HCT116 (cell line): Measurements from ENCODE around the gene SUPV3L1. TPM values are rescaled to one million over a fixed set of nuclear protein-coding genes. Genes with fewer than 3 reads are reported as not detected.

Experiments
- ATAC-seq: fragments of 200-7000 bp; cut with Tn5 transposase; 2 replicates; pipeline ENCODE4 v1.9.1; 2020; ENCODE audit warnings: mild to moderate bottlenecking, moderate library complexity
- BruUV-seq: library from RNA; stranded (reverse); fragments of 400-500 nt; replicated peaks from 2 replicates; lab custom pipeline; 2021; lab: Mats Ljungman, UMichigan
- CTCF ChIA-PET: fragments of 300-600 bp; sonication (Branson Sonifier 250); formaldehyde crosslinking; loops from one replicate; lab custom pipeline; 2021; ENCODE audit warnings: antibody characterized with exemption; lab: Charles Lee
- POLR2A ChIA-PET: fragments of 300-600, 350-600 bp; sonication (Branson Sonifier 250); formaldehyde crosslinking; loops from one replicate; lab custom pipeline; 2021; ENCODE audit warnings: antibody characterized with exemption; lab: Charles Lee
- RAD21 ChIA-PET, 2 experiments: fragments of 300-600 bp; sonication (Branson Sonifier 250); formaldehyde crosslinking; loops; one replicate each; lab custom pipeline; 2023; ENCODE audit warnings: low total read pairs in 2 of 2; ENCODE audit not compliant: uncharacterized antibody in 2 of 2, unreplicated experiment in 2 of 2, low non-redundant PET in 1 of 2; lab: Charles Lee
- DNase-seq: peaks from one replicate; pipeline ENCODE4 v3.0.0-alpha.2; 2010; ENCODE audit warnings: low read depth, low spot score
- H2AFZ ChIP-seq: fragments of 200-600 bp; shearing (Covaris generic), sonication (generic); 2 replicates; pipeline ENCODE4 v1.6.1; 2017; ENCODE audit warnings: low read depth, mixed run types, mixed read lengths, antibody characterized with exemption, low read length; ENCODE audit not compliant: poor library complexity, severe bottlenecking
- H3K27ac ChIP-seq: 2 replicates; pipeline ENCODE4 v1.5.1; 2012; ENCODE audit warnings: low read depth, low read length
- H3K27me3 ChIP-seq: fragments of 200-600 bp; sonication (generic); 2 replicates; pipeline ENCODE4 v1.6.1; 2016; ENCODE audit warnings: mixed run types, low read length, mixed read lengths; ENCODE audit not compliant: insufficient read depth
- H3K36me3 ChIP-seq, 2 experiments: fragments of 200-500 bp in 1 of 2; fragments of 200-600 bp in 1 of 2; sonication (Bioruptor generic) in 1 of 2; sonication (generic) in 1 of 2; 2 replicates each; pipeline versions ENCODE4 v1.5.1 to v1.6.1; 2014 to 2016; ENCODE audit warnings: low read length in 2 of 2, inconsistent platforms in 1 of 2, mixed read lengths in 1 of 2, mixed run types in 1 of 2; ENCODE audit not compliant: insufficient read depth in 2 of 2, control insufficient read depth in 1 of 2
- H3K4me1 ChIP-seq, 2 experiments: fragments of 200-600 bp in 1 of 2; sonication (generic) in 1 of 2; 2 replicates each; pipeline versions ENCODE4 v1.5.1 to v1.6.1; 2012 to 2017; ENCODE audit warnings: low read length in 2 of 2, inconsistent platforms in 1 of 2, mild to moderate bottlenecking in 1 of 2, mixed read lengths in 1 of 2, mixed run types in 1 of 2, moderate library complexity in 1 of 2; ENCODE audit not compliant: insufficient read depth in 2 of 2, control insufficient read depth in 1 of 2
- H3K4me2 ChIP-seq: fragments of 200-600 bp; sonication (generic); 2 replicates; pipeline ENCODE4 v1.6.1; 2017; ENCODE audit warnings: mixed run types, low read length, mixed read lengths
- H3K4me3 ChIP-seq, 2 experiments: fragments of 200-600 bp in 1 of 2; sonication (generic) in 1 of 2; replicated peaks in 1 of 2; 2 replicates each; pipeline ENCODE4 v1.5.1; 2011 to 2016; ENCODE audit warnings: low read length in 2 of 2, control low read depth in 1 of 2, low read depth in 1 of 2, mild to moderate bottlenecking in 1 of 2, mixed read lengths in 1 of 2, mixed run types in 1 of 2
- H3K79me2 ChIP-seq: fragments of 200-600 bp; sonication (generic); 2 replicates; pipeline ENCODE4 v1.6.1; 2017; ENCODE audit warnings: mild to moderate bottlenecking, mixed run types, low read length, moderate library complexity, mixed read lengths; ENCODE audit not compliant: insufficient read depth
- H3K9ac ChIP-seq: fragments of 200-600 bp; sonication (generic); 2 replicates; pipeline ENCODE4 v1.6.1; 2016; ENCODE audit warnings: low read length, mixed read lengths
- H3K9me2 ChIP-seq: fragments of 200-600 bp; sonication (generic), shearing (Covaris generic); 2 replicates; pipeline ENCODE4 v1.6.1; 2017; ENCODE audit warnings: mixed run types, mild to moderate bottlenecking, moderate library complexity; ENCODE audit not compliant: insufficient read depth
- H3K9me3 ChIP-seq, 2 experiments: fragments of 200-500 bp in 1 of 2; fragments of 200-600 bp in 1 of 2; sonication (Bioruptor generic) in 1 of 2; sonication (generic) in 1 of 2; 2 replicates each; pipeline ENCODE4 v1.6.1; 2014 to 2017; ENCODE audit warnings: low read length in 2 of 2, mixed read lengths in 2 of 2, inconsistent platforms in 1 of 2, low read depth in 1 of 2, mild to moderate bottlenecking in 1 of 2, mixed run types in 1 of 2, moderate library complexity in 1 of 2; ENCODE audit not compliant: control insufficient read depth in 1 of 2, insufficient read depth in 1 of 2
- H4K20me1 ChIP-seq: fragments of 200-600 bp; sonication (generic), shearing (Covaris generic); 2 replicates; pipeline ENCODE4 v1.6.1; 2017; ENCODE audit warnings: mixed run types, mild to moderate bottlenecking, moderate library complexity; ENCODE audit not compliant: insufficient read depth
- EGR1 ChIP-seq: IDR thresholded peaks from 2 replicates; pipeline ENCODE4 v1.6.1; 2012; ENCODE audit warnings: low read depth
- ELF1 ChIP-seq: IDR thresholded peaks from 2 replicates; pipeline ENCODE4 v1.6.1; 2012; ENCODE audit warnings: low read depth, borderline replicate concordance
- EZH2 ChIP-seq: fragments of 200-600 bp; sonication (generic); IDR thresholded peaks from 2 replicates; pipeline ENCODE4 v1.6.1; 2017; ENCODE audit warnings: antibody characterized with exemption, mixed run types
- EZH2phosphoT487 ChIP-seq: fragments of 200-600 bp; IDR thresholded peaks from 2 replicates; pipeline ENCODE4 v1.6.1; 2018; ENCODE audit warnings: antibody characterized with exemption, borderline replicate concordance
- FOSL1 ChIP-seq: IDR thresholded peaks from 2 replicates; pipeline ENCODE4 v1.6.1; 2012; ENCODE audit warnings: low read depth
- JUND ChIP-seq: IDR thresholded peaks from 2 replicates; pipeline ENCODE4 v1.6.1; 2012
- POLR2A ChIP-seq: IDR thresholded peaks from 2 replicates; pipeline ENCODE4 v1.7.0; 2011; ENCODE audit warnings: borderline replicate concordance; ENCODE audit not compliant: insufficient read depth, insufficient read length; ENCODE audit errors: extremely low read depth
- POLR2AphosphoS5 ChIP-seq: IDR thresholded peaks from 2 replicates; pipeline ENCODE4 v1.6.1; 2011; ENCODE audit warnings: mild to moderate bottlenecking, low read depth, low read length, moderate library complexity
- RAD21 ChIP-seq: IDR thresholded peaks from 2 replicates; pipeline ENCODE4 v1.6.1; 2012; ENCODE audit warnings: low read depth, mild to moderate bottlenecking
- SIN3A ChIP-seq: IDR thresholded peaks from 2 replicates; pipeline ENCODE4 v1.6.1; 2012; ENCODE audit warnings: low read depth
- SP1 ChIP-seq: IDR thresholded peaks from 2 replicates; pipeline ENCODE4 v1.6.1; 2012; ENCODE audit warnings: low read depth
- SRF ChIP-seq: IDR thresholded peaks from 2 replicates; pipeline ENCODE4 v1.6.1; 2012; ENCODE audit warnings: low read depth
- TCF7L2 ChIP-seq: IDR thresholded peaks from 2 replicates; pipeline ENCODE4 v1.7.0; 2011; ENCODE audit warnings: borderline replicate concordance, inconsistent platforms; ENCODE audit not compliant: insufficient read depth, insufficient read length; ENCODE audit errors: extremely low read depth
- YY1 ChIP-seq: IDR thresholded peaks from 2 replicates; pipeline ENCODE4 v1.6.1; 2011; ENCODE audit warnings: low read length, low read depth, moderate library complexity, mild to moderate bottlenecking; ENCODE audit not compliant: insufficient replicate concordance; ENCODE audit errors: extremely low read depth
- ZFX ChIP-seq: fragments of 450-650 bp; IDR thresholded peaks from 2 replicates; pipeline ENCODE4 v1.6.1; 2017
- ZNF274 ChIP-seq: fragments of 200-500 bp; sonication (Bioruptor generic); IDR thresholded peaks from 2 replicates; pipeline ENCODE4 v1.6.1; 2014; ENCODE audit warnings: mild to moderate bottlenecking, low read depth, low read length, inconsistent platforms
- intact Hi-C: fragments of 100-400 bp; cut with micrococcal nuclease; formaldehyde crosslinking; loops from 2 replicates; pipeline ENCODE4 v1.10.0; 2022
- total RNA-seq: library from RNA; stranded (reverse); gene quantifications from one replicate; pipeline ENCODE4 v1.2.1, GENCODE V29; 2021; ENCODE audit not compliant: unreplicated experiment
- TF ChIP-seq, protein P1 (sequence below): IDR thresholded peaks from 2 replicates; pipeline ENCODE4 v1.6.1; 2012
- TF ChIP-seq, protein P2 (sequence below), 3 experiments: fragments of 200-600 bp in 1 of 3; sonication (generic) in 1 of 3; IDR thresholded peaks in 2 of 3; conservative IDR thresholded peaks in 1 of 3; 2 replicates each; pipeline ENCODE4 v1.5.1; 2012 to 2017; ENCODE audit warnings: low read depth in 2 of 3, low read length in 2 of 3, antibody characterized with exemption in 1 of 3, borderline replicate concordance in 1 of 3, control low read depth in 1 of 3, mild to moderate bottlenecking in 1 of 3, mixed read lengths in 1 of 3, mixed run types in 1 of 3, moderate library complexity in 1 of 3; ENCODE audit not compliant: insufficient read depth in 1 of 3
- TF ChIP-seq, protein P3 (sequence below): IDR thresholded peaks from 2 replicates; pipeline ENCODE4 v1.6.1; 2012; ENCODE audit warnings: low read depth
- TF ChIP-seq, protein P4 (sequence below): IDR thresholded peaks from 2 replicates; pipeline ENCODE4 v1.6.1; 2011; ENCODE audit warnings: mild to moderate bottlenecking, low read length, moderate library complexity; ENCODE audit not compliant: insufficient replicate concordance; ENCODE audit errors: extremely low read depth

SUPV3L1 gene
- total RNA-seq, 1 experiment from 2014 or later: 59.7 TPM

DNA sequence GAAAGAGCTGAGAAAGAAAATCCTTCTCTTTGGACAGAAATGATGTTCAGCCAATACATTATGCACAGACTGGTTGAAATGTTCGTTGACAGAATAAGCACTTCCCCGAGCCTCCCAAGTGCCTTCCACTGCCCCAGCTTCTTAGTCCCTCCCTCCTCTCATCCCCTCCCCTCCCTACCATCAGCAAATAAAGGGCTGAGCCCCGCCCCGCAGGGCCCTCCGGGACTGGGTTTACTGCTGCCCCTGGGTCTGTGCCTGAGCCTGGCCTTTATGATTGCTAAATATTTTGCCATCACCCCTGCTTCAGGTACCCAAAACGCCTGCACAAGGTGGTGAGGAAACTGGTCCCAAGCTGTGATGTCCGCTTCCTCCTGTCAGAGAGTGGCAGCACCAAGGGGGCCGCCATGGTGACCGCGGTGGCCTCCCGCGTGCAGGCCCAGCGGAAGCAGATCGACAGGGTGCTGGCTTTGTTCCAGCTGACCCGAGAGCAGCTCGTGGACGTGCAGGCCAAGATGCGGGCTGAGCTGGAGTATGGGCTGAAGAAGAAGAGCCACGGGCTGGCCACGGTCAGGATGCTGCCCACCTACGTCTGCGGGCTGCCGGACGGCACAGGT, 68.2 kb downstream of the SUPV3L1 start:
- Histone ChIP-seq H3K4me1 (no peaks in the 10 kb centered on the region), H3K9me3 (no peaks in the 10 kb centered on the region), H3K4me2 (no peak overlapping the region), H2AFZ (no peak overlapping the region), H3K4me3 (no peak overlapping the region), H3K9ac (no peak overlapping the region), H3K27ac (no peak overlapping the region), H3K79me2 (no peaks in the 10 kb centered on the region), H3K36me3 (no peaks in the 10 kb centered on the region), H4K20me1 (no peaks in the 10 kb centered on the region), H3K9me2 (no peaks in the 10 kb centered on the region)
- ChIA-PET RAD21 (no interaction called here), POLR2A (no interaction called here), CTCF (no interaction called here)
- no peak for ATAC-seq
- no peak for DNase-seq
- BruUV-seq: no TSS peak
- intact Hi-C loops: no loop called here
- TF ChIP-seq, protein P1, sequence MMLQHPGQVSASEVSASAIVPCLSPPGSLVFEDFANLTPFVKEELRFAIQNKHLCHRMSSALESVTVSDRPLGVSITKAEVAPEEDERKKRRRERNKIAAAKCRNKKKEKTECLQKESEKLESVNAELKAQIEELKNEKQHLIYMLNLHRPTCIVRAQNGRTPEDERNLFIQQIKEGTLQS: no peak
- TF ChIP-seq ELF1 (no peak), ZFX (no peak), EZH2 (no peak), SRF (no peak), RAD21 (no peak), EGR1 (no peak), YY1 (no peak), SP1 (no peak), JUND (no peak), POLR2A (no peak), EZH2phosphoT487 (no peak), FOSL1 (no peak), TCF7L2 (no peak), POLR2AphosphoS5 (no peak), ZNF274 (no peak), SIN3A (no peak)
- TF ChIP-seq, protein P2, sequence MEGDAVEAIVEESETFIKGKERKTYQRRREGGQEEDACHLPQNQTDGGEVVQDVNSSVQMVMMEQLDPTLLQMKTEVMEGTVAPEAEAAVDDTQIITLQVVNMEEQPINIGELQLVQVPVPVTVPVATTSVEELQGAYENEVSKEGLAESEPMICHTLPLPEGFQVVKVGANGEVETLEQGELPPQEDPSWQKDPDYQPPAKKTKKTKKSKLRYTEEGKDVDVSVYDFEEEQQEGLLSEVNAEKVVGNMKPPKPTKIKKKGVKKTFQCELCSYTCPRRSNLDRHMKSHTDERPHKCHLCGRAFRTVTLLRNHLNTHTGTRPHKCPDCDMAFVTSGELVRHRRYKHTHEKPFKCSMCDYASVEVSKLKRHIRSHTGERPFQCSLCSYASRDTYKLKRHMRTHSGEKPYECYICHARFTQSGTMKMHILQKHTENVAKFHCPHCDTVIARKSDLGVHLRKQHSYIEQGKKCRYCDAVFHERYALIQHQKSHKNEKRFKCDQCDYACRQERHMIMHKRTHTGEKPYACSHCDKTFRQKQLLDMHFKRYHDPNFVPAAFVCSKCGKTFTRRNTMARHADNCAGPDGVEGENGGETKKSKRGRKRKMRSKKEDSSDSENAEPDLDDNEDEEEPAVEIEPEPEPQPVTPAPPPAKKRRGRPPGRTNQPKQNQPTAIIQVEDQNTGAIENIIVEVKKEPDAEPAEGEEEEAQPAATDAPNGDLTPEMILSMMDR (IDR thresholded peaks at IDR 0.05 in 2 of 3, conservative IDR thresholded peaks at IDR 0.05 in 1 of 3; ENCODE audit: borderline replicate concordance in 1 of 3, insufficient read depth in 1 of 3, low read depth in 2 of 3, low read length in 2 of 3): no peak
- TF ChIP-seq, protein P3, sequence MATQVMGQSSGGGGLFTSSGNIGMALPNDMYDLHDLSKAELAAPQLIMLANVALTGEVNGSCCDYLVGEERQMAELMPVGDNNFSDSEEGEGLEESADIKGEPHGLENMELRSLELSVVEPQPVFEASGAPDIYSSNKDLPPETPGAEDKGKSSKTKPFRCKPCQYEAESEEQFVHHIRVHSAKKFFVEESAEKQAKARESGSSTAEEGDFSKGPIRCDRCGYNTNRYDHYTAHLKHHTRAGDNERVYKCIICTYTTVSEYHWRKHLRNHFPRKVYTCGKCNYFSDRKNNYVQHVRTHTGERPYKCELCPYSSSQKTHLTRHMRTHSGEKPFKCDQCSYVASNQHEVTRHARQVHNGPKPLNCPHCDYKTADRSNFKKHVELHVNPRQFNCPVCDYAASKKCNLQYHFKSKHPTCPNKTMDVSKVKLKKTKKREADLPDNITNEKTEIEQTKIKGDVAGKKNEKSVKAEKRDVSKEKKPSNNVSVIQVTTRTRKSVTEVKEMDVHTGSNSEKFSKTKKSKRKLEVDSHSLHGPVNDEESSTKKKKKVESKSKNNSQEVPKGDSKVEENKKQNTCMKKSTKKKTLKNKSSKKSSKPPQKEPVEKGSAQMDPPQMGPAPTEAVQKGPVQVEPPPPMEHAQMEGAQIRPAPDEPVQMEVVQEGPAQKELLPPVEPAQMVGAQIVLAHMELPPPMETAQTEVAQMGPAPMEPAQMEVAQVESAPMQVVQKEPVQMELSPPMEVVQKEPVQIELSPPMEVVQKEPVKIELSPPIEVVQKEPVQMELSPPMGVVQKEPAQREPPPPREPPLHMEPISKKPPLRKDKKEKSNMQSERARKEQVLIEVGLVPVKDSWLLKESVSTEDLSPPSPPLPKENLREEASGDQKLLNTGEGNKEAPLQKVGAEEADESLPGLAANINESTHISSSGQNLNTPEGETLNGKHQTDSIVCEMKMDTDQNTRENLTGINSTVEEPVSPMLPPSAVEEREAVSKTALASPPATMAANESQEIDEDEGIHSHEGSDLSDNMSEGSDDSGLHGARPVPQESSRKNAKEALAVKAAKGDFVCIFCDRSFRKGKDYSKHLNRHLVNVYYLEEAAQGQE: no peak
- TF ChIP-seq, protein P4, sequence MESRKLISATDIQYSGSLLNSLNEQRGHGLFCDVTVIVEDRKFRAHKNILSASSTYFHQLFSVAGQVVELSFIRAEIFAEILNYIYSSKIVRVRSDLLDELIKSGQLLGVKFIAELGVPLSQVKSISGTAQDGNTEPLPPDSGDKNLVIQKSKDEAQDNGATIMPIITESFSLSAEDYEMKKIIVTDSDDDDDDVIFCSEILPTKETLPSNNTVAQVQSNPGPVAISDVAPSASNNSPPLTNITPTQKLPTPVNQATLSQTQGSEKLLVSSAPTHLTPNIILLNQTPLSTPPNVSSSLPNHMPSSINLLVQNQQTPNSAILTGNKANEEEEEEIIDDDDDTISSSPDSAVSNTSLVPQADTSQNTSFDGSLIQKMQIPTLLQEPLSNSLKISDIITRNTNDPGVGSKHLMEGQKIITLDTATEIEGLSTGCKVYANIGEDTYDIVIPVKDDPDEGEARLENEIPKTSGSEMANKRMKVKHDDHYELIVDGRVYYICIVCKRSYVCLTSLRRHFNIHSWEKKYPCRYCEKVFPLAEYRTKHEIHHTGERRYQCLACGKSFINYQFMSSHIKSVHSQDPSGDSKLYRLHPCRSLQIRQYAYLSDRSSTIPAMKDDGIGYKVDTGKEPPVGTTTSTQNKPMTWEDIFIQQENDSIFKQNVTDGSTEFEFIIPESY: no peak
- TF ChIP-seq, all 23 proteins: peak for 0
- H3K27me3 ChIP-seq: no peaks in the 10 kb centered on the region
